GM12878 (cell line): ENCODE results near the gene SPCS2. TPM values are rescaled to one million over a fixed set of nuclear protein-coding genes. Genes with fewer than 3 reads are reported as not detected.
A peak's percentile ranks its signal among the peaks of the same experiment; 100 is the strongest.

ENCODE experiments used
- E2F8 ChIP-seq: fragments of 450-650 bp; IDR thresholded peaks from 2 replicates; pipeline ENCODE4 v1.6.1; 2018; ENCODE audit warnings: mild to moderate bottlenecking, low read depth, moderate library complexity; ENCODE audit not compliant: partially characterized antibody
- E4F1 ChIP-seq: fragments of 450-650 bp; IDR thresholded peaks from 2 replicates; pipeline ENCODE4 v1.6.1; 2018; ENCODE audit warnings: borderline replicate concordance, mild to moderate bottlenecking; ENCODE audit not compliant: partially characterized antibody
- LARP7 ChIP-seq: fragments of 450-650 bp; IDR thresholded peaks from 2 replicates; pipeline ENCODE4 v1.6.1; 2017; ENCODE audit warnings: mild to moderate bottlenecking
- NFXL1 ChIP-seq: fragments of 450-650 bp; IDR thresholded peaks from 2 replicates; pipeline ENCODE4 v1.6.1; 2017; ENCODE audit warnings: antibody characterized with exemption, mild to moderate bottlenecking, borderline replicate concordance
- SP1 ChIP-seq: IDR thresholded peaks from one replicate; pipeline ENCODE4 v1.6.1; 2011; ENCODE audit warnings: low read depth, low read length
- polyA plus RNA-seq, 11 experiments: library from polyadenylated mRNA; depleted of rRNA in 4 of 11; unstranded in 6 of 11; stranded (reverse) in 5 of 11; fragments of >200 nt; fragmentation: Nextera tagmentation in 4 of 11; fragmentation: Illumina TruSeq in 1 of 11; extraction: Ambion mirVana in 4 of 11; extraction: Trizol in 1 of 11; gene quantifications; 1 replicate in 1 of 11; 2 replicates in 10 of 11; pipeline versions ENCODE4 v1.2.1 to v1.2.3, GENCODE V29; 2011 to 2016; ENCODE audit warnings: inconsistent platforms in 2 of 11, missing spikeins in 2 of 11, low read depth in 1 of 11
- total RNA-seq, 4 experiments: library from RNA; depleted of rRNA in 3 of 4; stranded (reverse); fragments of >200 nt in 3 of 4; fragmentation: Illumina TruSeq in 1 of 4; extraction: Trizol in 1 of 4; gene quantifications; 2 replicates each; pipeline versions ENCODE4 v1.2.1 to v1.2.3, GENCODE V29; 2013 to 2021
- TF ChIP-seq, protein P1 (sequence below): fragments of 450-650 bp; IDR thresholded peaks from 2 replicates; pipeline ENCODE4 v1.6.1; 2016; ENCODE audit warnings: mild to moderate bottlenecking, moderate library complexity, borderline replicate concordance
- TF ChIP-seq, protein P2 (sequence below): IDR thresholded peaks from 2 replicates; pipeline ENCODE4 v1.6.1; 2012; ENCODE audit warnings: low read depth, low read length, improper control_type of control experiment
- TF ChIP-seq, protein P3 (sequence below): fragments of 150-350 bp; IDR thresholded peaks from 2 replicates; pipeline ENCODE4 v1.6.1; 2016; ENCODE audit warnings: low read depth, low read length
- TF ChIP-seq, protein P4 (sequence below): IDR thresholded peaks from 2 replicates; pipeline ENCODE4 v1.6.1; 2012; ENCODE audit warnings: mild to moderate bottlenecking, low read depth, low read length

SPCS2 gene
- total and polyA plus RNA-seq, 10 of the 15 experiments (the other 5 are each of a cell fraction or from before 2014, with no cell fraction given) = 40.7 to 661 (median 192) TPM

DNA sequence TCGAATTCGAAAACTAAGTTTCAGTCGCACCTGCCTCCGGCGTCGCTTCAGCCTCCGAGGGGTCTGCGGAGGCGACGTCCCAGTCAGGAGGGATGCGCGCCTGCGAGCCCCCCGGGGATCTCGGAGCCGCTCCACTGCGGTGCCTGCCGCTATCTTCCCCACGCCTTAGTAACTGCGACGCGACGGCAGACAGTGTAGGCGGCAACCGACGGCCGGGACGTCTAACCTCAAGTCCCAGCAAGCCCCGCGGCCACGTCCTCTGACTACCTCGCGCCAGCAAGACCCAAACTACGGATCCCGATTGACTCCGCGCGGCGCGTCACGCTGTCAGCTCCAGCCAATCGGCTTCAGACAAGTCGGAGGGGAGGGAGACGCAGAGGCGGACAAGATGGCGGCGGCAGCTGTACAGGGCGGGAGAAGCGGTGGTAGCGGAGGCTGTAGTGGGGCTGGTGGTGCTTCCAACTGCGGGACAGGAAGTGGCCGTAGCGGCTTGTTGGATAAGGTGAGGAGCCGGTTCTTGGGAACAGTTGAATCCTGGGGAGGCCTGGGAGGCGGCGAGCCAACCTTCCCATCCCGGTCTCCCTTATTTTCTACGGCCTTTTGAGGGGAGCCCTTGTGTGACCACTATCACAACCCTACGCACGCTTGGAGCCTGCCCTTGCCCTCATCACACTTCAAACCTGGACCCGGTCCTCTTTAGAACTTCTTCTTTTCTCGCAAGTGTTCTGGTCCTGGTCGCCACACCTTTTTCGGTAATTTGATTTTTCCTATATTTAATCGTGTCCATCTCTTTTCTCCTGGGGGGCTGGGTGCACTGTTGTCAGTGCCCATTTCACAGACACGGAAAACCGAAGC lies at the start of gene SPCS2, which contains the start of gene XRRA1 (continued):
- TF ChIP-seq E2F8 (no peak), E4F1 (no peak), SP1 (peak; percentile 70), NFXL1 (no peak), LARP7 (peak; percentile 61; the same call in 1 of the 2 replicates)
- TF ChIP-seq, protein P1, sequence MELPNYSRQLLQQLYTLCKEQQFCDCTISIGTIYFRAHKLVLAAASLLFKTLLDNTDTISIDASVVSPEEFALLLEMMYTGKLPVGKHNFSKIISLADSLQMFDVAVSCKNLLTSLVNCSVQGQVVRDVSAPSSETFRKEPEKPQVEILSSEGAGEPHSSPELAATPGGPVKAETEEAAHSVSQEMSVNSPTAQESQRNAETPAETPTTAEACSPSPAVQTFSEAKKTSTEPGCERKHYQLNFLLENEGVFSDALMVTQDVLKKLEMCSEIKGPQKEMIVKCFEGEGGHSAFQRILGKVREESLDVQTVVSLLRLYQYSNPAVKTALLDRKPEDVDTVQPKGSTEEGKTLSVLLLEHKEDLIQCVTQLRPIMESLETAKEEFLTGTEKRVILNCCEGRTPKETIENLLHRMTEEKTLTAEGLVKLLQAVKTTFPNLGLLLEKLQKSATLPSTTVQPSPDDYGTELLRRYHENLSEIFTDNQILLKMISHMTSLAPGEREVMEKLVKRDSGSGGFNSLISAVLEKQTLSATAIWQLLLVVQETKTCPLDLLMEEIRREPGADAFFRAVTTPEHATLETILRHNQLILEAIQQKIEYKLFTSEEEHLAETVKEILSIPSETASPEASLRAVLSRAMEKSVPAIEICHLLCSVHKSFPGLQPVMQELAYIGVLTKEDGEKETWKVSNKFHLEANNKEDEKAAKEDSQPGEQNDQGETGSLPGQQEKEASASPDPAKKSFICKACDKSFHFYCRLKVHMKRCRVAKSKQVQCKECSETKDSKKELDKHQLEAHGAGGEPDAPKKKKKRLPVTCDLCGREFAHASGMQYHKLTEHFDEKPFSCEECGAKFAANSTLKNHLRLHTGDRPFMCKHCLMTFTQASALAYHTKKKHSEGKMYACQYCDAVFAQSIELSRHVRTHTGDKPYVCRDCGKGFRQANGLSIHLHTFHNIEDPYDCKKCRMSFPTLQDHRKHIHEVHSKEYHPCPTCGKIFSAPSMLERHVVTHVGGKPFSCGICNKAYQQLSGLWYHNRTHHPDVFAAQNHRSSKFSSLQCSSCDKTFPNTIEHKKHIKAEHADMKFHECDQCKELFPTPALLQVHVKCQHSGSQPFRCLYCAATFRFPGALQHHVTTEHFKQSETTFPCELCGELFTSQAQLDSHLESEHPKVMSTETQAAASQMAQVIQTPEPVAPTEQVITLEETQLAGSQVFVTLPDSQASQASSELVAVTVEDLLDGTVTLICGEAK = no peak; the same call in 1 of the 2 replicates
- TF ChIP-seq, protein P2, sequence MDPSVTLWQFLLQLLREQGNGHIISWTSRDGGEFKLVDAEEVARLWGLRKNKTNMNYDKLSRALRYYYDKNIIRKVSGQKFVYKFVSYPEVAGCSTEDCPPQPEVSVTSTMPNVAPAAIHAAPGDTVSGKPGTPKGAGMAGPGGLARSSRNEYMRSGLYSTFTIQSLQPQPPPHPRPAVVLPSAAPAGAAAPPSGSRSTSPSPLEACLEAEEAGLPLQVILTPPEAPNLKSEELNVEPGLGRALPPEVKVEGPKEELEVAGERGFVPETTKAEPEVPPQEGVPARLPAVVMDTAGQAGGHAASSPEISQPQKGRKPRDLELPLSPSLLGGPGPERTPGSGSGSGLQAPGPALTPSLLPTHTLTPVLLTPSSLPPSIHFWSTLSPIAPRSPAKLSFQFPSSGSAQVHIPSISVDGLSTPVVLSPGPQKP = no peak
- TF ChIP-seq, protein P3, sequence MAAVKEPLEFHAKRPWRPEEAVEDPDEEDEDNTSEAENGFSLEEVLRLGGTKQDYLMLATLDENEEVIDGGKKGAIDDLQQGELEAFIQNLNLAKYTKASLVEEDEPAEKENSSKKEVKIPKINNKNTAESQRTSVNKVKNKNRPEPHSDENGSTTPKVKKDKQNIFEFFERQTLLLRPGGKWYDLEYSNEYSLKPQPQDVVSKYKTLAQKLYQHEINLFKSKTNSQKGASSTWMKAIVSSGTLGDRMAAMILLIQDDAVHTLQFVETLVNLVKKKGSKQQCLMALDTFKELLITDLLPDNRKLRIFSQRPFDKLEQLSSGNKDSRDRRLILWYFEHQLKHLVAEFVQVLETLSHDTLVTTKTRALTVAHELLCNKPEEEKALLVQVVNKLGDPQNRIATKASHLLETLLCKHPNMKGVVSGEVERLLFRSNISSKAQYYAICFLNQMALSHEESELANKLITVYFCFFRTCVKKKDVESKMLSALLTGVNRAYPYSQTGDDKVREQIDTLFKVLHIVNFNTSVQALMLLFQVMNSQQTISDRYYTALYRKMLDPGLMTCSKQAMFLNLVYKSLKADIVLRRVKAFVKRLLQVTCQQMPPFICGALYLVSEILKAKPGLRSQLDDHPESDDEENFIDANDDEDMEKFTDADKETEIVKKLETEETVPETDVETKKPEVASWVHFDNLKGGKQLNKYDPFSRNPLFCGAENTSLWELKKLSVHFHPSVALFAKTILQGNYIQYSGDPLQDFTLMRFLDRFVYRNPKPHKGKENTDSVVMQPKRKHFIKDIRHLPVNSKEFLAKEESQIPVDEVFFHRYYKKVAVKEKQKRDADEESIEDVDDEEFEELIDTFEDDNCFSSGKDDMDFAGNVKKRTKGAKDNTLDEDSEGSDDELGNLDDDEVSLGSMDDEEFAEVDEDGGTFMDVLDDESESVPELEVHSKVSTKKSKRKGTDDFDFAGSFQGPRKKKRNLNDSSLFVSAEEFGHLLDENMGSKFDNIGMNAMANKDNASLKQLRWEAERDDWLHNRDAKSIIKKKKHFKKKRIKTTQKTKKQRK = no peak
- TF ChIP-seq, protein P4, sequence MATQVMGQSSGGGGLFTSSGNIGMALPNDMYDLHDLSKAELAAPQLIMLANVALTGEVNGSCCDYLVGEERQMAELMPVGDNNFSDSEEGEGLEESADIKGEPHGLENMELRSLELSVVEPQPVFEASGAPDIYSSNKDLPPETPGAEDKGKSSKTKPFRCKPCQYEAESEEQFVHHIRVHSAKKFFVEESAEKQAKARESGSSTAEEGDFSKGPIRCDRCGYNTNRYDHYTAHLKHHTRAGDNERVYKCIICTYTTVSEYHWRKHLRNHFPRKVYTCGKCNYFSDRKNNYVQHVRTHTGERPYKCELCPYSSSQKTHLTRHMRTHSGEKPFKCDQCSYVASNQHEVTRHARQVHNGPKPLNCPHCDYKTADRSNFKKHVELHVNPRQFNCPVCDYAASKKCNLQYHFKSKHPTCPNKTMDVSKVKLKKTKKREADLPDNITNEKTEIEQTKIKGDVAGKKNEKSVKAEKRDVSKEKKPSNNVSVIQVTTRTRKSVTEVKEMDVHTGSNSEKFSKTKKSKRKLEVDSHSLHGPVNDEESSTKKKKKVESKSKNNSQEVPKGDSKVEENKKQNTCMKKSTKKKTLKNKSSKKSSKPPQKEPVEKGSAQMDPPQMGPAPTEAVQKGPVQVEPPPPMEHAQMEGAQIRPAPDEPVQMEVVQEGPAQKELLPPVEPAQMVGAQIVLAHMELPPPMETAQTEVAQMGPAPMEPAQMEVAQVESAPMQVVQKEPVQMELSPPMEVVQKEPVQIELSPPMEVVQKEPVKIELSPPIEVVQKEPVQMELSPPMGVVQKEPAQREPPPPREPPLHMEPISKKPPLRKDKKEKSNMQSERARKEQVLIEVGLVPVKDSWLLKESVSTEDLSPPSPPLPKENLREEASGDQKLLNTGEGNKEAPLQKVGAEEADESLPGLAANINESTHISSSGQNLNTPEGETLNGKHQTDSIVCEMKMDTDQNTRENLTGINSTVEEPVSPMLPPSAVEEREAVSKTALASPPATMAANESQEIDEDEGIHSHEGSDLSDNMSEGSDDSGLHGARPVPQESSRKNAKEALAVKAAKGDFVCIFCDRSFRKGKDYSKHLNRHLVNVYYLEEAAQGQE = no peak
